GM12878 (cell line): ENCODE results near the gene AHCYL2. TPM values are rescaled to one million over a fixed set of nuclear protein-coding genes. Genes with fewer than 3 reads are reported as not detected.

Source experiments
- ATAC-seq: fragments of 200-7000 bp; cut with Tn5 transposase; 3 replicates; pipeline ENCODE4 v1.9.1; 2020; ENCODE audit warnings: mild to moderate bottlenecking, moderate library complexity
- BruUV-seq: library from RNA; stranded (reverse); fragments of 400-500 nt; replicated peaks from 2 replicates; lab custom pipeline; 2021; lab: Mats Ljungman, UMichigan
- CTCF ChIA-PET: fragments of 300-600 bp; sonication (Branson Sonifier 250); formaldehyde crosslinking; extraction: SDS; loops from one replicate; lab custom pipeline; 2021; ENCODE audit warnings: inconsistent platforms; lab: Yijun Ruan, JAX
- POLR2A ChIA-PET: fragments of 350-600 bp; formaldehyde crosslinking; extraction: SDS; loops from one replicate; lab custom pipeline; 2021; ENCODE audit warnings: inconsistent platforms; lab: Charles Lee
- RAD21 ChIA-PET: fragments of 300-600 bp; sonication (Branson Sonifier 250); formaldehyde crosslinking; loops from one replicate; lab custom pipeline; 2023; ENCODE audit warnings: antibody characterized with exemption; ENCODE audit not compliant: unreplicated experiment; lab: Charles Lee
- SMC1A ChIA-PET: fragments of 300-600 bp; sonication (Branson Sonifier 250); formaldehyde crosslinking; loops from one replicate; lab custom pipeline; 2023; ENCODE audit not compliant: unreplicated experiment, uncharacterized antibody; lab: Charles Lee
- DNase-seq: peaks from one replicate; pipeline ENCODE4 v3.0.0-alpha.2; 2011; ENCODE audit warnings: low read depth, low spot score
- FAIRE-seq: peaks from 3 replicates; lab custom pipeline; 2011; peaks lifted over from hg19 to GRCh38; lab: Jason Lieb, UNC
- H2AFZ ChIP-seq: 2 replicates; pipeline ENCODE4 v1.6.0; 2011; ENCODE audit warnings: low read depth, low read length, control low read depth; ENCODE audit not compliant: control insufficient read depth
- H3K27ac ChIP-seq: 2 replicates; pipeline ENCODE4 v1.5.1; 2011; ENCODE audit warnings: control low read depth; ENCODE audit not compliant: control insufficient read depth, insufficient read depth
- H3K27me3 ChIP-seq, 2 experiments: replicated peaks in 1 of 2; 2 replicates each; pipeline versions ENCODE4 v1.6.0 to v1.6.1; 2011; ENCODE audit warnings: low read length in 1 of 2; ENCODE audit not compliant: control insufficient read depth in 2 of 2, insufficient read depth in 2 of 2
- H3K36me3 ChIP-seq, 2 experiments: 2 replicates each; pipeline ENCODE4 v1.5.1; 2011; ENCODE audit warnings: low read length in 1 of 2; ENCODE audit not compliant: control insufficient read depth in 2 of 2, insufficient read depth in 2 of 2
- H3K4me1 ChIP-seq: 2 replicates; pipeline ENCODE4 v1.6.1; 2011; ENCODE audit warnings: mild to moderate bottlenecking, low read length, moderate library complexity, mixed read lengths; ENCODE audit not compliant: control insufficient read depth, insufficient read depth
- H3K4me2 ChIP-seq: 2 replicates; pipeline ENCODE4 v1.6.0; 2011; ENCODE audit warnings: control low read depth; ENCODE audit not compliant: control insufficient read depth, insufficient read depth
- H3K4me3 ChIP-seq: fragments of 200-600 bp; sonication (generic); 2 replicates; pipeline ENCODE4 v1.5.1; 2016
- H3K79me2 ChIP-seq: 2 replicates; pipeline ENCODE4 v1.6.0; 2011; ENCODE audit warnings: low read length; ENCODE audit not compliant: control insufficient read depth, insufficient read depth
- H3K9ac ChIP-seq: 2 replicates; pipeline ENCODE4 v1.8.0; 2011; ENCODE audit warnings: low read length, control low read depth, mixed read lengths; ENCODE audit not compliant: control insufficient read depth, insufficient read depth
- H3K9me3 ChIP-seq: replicated peaks from 3 replicates; pipeline ENCODE4 v1.5.1; 2011; ENCODE audit warnings: mild to moderate bottlenecking, low read length; ENCODE audit not compliant: control insufficient read depth, insufficient read depth
- H4K20me1 ChIP-seq: 2 replicates; pipeline ENCODE4 v1.6.0; 2011; ENCODE audit not compliant: control insufficient read depth, insufficient read depth
- BHLHE40 ChIP-seq, 2 experiments: fragments of 450-650 bp in 1 of 2; IDR thresholded peaks; 2 replicates each; pipeline ENCODE4 v1.6.1; 2011 to 2017; ENCODE audit warnings: low read depth in 2 of 2, borderline replicate concordance in 1 of 2, improper control_type of control experiment in 1 of 2, low read length in 1 of 2, mild to moderate bottlenecking in 1 of 2
- CREB1 ChIP-seq: IDR thresholded peaks from 2 replicates; pipeline ENCODE4 v1.6.1; 2012; ENCODE audit warnings: low read depth, mild to moderate bottlenecking, inconsistent platforms
- EGR1 ChIP-seq, 2 experiments: IDR thresholded peaks; 1 replicate in 1 of 2; 2 replicates in 1 of 2; pipeline ENCODE4 v1.6.1; 2011 to 2012; ENCODE audit warnings: low read depth in 2 of 2, low read length in 2 of 2, borderline replicate concordance in 1 of 2, mild to moderate bottlenecking in 1 of 2, moderate library complexity in 1 of 2
- MEF2B ChIP-seq: fragments of 450-650 bp; IDR thresholded peaks from 2 replicates; pipeline ENCODE4 v1.6.1; 2018; ENCODE audit warnings: mild to moderate bottlenecking, moderate library complexity; ENCODE audit not compliant: partially characterized antibody, poor library complexity, severe bottlenecking
- MTA3 ChIP-seq: IDR thresholded peaks from 2 replicates; pipeline ENCODE4 v1.6.1; 2012; ENCODE audit warnings: low read length, inconsistent platforms, borderline replicate concordance
- SPI1 ChIP-seq: IDR thresholded peaks from 2 replicates; pipeline ENCODE4 v1.6.1; 2011; ENCODE audit warnings: low read depth, mild to moderate bottlenecking, low read length, moderate library complexity, borderline replicate concordance; ENCODE audit not compliant: insufficient read depth
- SREBF1 ChIP-seq: IDR thresholded peaks from 2 replicates; pipeline ENCODE4 v1.6.1; 2012; ENCODE audit warnings: mild to moderate bottlenecking, low read length
- WGBS: methylation state at CpG from one replicate; pipeline ENCODE4 v1.1.6; 2016; ENCODE audit warnings: low lambda C conversion rate; ENCODE audit not compliant: insufficient replicate concordance, insufficient coverage; ENCODE audit errors: missing lambda C conversion rate; 5-methylcytosine and 5-hydroxymethylcytosine counted together
- in situ Hi-C: fragments of 300-500 bp; cut with MboI; formaldehyde crosslinking; loops from 9 replicates; pipeline ENCODE4 v1.14.3; 2018; ENCODE audit warnings: mixed read lengths
- intact Hi-C: fragments of 100-400 bp; cut with micrococcal nuclease; formaldehyde crosslinking; loops from one replicate; pipeline ENCODE4 v1.14.2; 2022; ENCODE audit not compliant: unreplicated experiment
- polyA plus RNA-seq, 11 experiments: library from polyadenylated mRNA; depleted of rRNA in 4 of 11; unstranded in 6 of 11; stranded (reverse) in 5 of 11; fragments of >200 nt; fragmentation: Nextera tagmentation in 4 of 11; fragmentation: Illumina TruSeq in 1 of 11; extraction: Ambion mirVana in 4 of 11; extraction: Trizol in 1 of 11; gene quantifications; 1 replicate in 1 of 11; 2 replicates in 10 of 11; pipeline versions ENCODE4 v1.2.1 to v1.2.3, GENCODE V29; 2011 to 2016; ENCODE audit warnings: inconsistent platforms in 2 of 11, missing spikeins in 2 of 11, low read depth in 1 of 11
- total RNA-seq, 4 experiments: library from RNA; depleted of rRNA in 3 of 4; stranded (reverse); fragments of >200 nt in 3 of 4; fragmentation: Illumina TruSeq in 1 of 4; extraction: Trizol in 1 of 4; gene quantifications; 2 replicates each; pipeline versions ENCODE4 v1.2.1 to v1.2.3, GENCODE V29; 2013 to 2021
- TF ChIP-seq, protein P1 (sequence below): IDR thresholded peaks from 2 replicates; pipeline ENCODE4 v1.6.1; 2011; ENCODE audit warnings: borderline replicate concordance, low read depth, mild to moderate bottlenecking, moderate library complexity, mixed read lengths, low read length; ENCODE audit not compliant: insufficient read depth; ENCODE audit errors: extremely low read length
- TF ChIP-seq, protein P2 (sequence below): fragments of 450-650 bp; IDR thresholded peaks from 2 replicates; pipeline ENCODE4 v1.6.1; 2018; ENCODE audit warnings: mild to moderate bottlenecking, low read depth, moderate library complexity; ENCODE audit not compliant: partially characterized antibody
- TF ChIP-seq, protein P3 (sequence below): fragments of 450-650 bp; IDR thresholded peaks from 2 replicates; pipeline ENCODE4 v1.6.1; 2017; ENCODE audit warnings: low read depth, mild to moderate bottlenecking, moderate library complexity
- TF ChIP-seq, protein P4 (sequence below): fragments of 450-650 bp; formaldehyde crosslinking; IDR thresholded peaks from 2 replicates; pipeline ENCODE4 v1.5.0; 2022; ENCODE audit warnings: mild to moderate bottlenecking, missing genetic modification characterization

Gene AHCYL2
- total and polyA plus RNA-seq, 10 of the 15 experiments (the other 5 are each of a cell fraction or from before 2014, with no cell fraction given) = 1.7 to 29.1 (median 5.4) TPM

DNA sequence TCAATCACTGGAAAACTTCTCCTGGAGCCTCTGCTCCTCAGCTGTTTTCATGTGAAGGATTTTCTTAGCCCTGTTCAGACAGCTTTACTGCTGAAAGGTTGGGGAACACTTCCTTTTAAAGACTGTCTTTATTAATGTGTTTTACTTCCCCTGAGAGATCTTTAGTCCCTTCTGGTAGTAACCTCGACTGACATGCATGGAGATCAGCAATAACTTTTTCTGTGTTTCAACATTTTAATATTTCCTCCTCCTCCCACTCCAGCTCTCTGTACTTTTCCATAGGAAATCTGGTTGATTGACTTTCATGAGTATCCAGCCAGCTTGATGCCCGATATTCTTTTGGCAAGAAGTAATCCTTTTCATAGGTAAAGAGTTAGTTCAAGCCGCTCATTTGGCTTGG lies 146.7 kb downstream of the AHCYL2 start:
- ChIA-PET SMC1A (interaction anchor here (0.6 to 18.3 kb wide), 25 partner anchors 7 to 639 kb away, joined by 3 to 451 read pairs (median 5); partner anchors contain the start of gene STRIP2), POLR2A (interaction anchor here (0.5 to 2.0 kb wide), 5 partner anchors 18 to 1954 kb away, joined by 3 to 14 read pairs (median 5); no protein-coding TSS in a partner anchor), CTCF (interaction anchor here (1.2 to 16.9 kb wide), 24 partner anchors 7 to 272 kb away, joined by 3 to 561 read pairs (median 8); partner anchors contain the start of genes NRF1 and STRIP2), RAD21 (interaction anchor here (1.0 to 16.7 kb wide), 15 partner anchors 8 to 639 kb away, joined by 3 to 333 read pairs (median 7); partner anchors contain the start of genes AHCYL2 and STRIP2)
- Histone ChIP-seq H3K9ac (no peak overlapping the region), H2AFZ (peak overlapping the region; percentile 70), H3K27ac (no peak overlapping the region), H3K9me3 (no peaks in the 10 kb centered on the region), H3K79me2 (no peaks in the 10 kb centered on the region; the same call in 1 of the 2 replicates), H4K20me1 (no peaks in the 10 kb centered on the region), H3K4me3 (no peak overlapping the region; the same call in 1 of the 2 replicates), H3K36me3 (no peaks in the 10 kb centered on the region), H3K4me1 (peaks cover 10% of the 10 kb centered on the region; the same call in 1 of the 2 replicates), H3K27me3 (no peaks in the 10 kb centered on the region), H3K4me2 (0 out of 2 replicates have a peak overlapping the region, but pooled peaks have one; percentile 1)
- FAIRE-seq (peak; percentile 44), ATAC-seq (no peak), DNase-seq (no peak)
- in situ Hi-C loops (no loop called here), intact Hi-C loops (no loop called here)
- BruUV-seq = no TSS peak
- WGBS = 36% methylated on average over 3 of the region's 3 CpGs
- TF ChIP-seq, protein P1, sequence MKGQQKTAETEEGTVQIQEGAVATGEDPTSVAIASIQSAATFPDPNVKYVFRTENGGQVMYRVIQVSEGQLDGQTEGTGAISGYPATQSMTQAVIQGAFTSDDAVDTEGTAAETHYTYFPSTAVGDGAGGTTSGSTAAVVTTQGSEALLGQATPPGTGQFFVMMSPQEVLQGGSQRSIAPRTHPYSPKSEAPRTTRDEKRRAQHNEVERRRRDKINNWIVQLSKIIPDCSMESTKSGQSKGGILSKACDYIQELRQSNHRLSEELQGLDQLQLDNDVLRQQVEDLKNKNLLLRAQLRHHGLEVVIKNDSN = no peak
- TF ChIP-seq SPI1 (peak; percentile 50; the same call in 1 of the 2 replicates), MTA3 (no peak), EGR1 (IDR thresholded peaks at IDR 0.05; ENCODE audit: borderline replicate concordance in 1 of 2, low read depth in 2 of 2, low read length in 2 of 2) (no peak), CREB1 (no peak), SREBF1 (no peak), MEF2B (peak; percentile 47), BHLHE40 (IDR thresholded peaks at IDR 0.05; ENCODE audit: borderline replicate concordance in 1 of 2, low read depth in 2 of 2, low read length in 1 of 2) (no peak)
- TF ChIP-seq, protein P2, sequence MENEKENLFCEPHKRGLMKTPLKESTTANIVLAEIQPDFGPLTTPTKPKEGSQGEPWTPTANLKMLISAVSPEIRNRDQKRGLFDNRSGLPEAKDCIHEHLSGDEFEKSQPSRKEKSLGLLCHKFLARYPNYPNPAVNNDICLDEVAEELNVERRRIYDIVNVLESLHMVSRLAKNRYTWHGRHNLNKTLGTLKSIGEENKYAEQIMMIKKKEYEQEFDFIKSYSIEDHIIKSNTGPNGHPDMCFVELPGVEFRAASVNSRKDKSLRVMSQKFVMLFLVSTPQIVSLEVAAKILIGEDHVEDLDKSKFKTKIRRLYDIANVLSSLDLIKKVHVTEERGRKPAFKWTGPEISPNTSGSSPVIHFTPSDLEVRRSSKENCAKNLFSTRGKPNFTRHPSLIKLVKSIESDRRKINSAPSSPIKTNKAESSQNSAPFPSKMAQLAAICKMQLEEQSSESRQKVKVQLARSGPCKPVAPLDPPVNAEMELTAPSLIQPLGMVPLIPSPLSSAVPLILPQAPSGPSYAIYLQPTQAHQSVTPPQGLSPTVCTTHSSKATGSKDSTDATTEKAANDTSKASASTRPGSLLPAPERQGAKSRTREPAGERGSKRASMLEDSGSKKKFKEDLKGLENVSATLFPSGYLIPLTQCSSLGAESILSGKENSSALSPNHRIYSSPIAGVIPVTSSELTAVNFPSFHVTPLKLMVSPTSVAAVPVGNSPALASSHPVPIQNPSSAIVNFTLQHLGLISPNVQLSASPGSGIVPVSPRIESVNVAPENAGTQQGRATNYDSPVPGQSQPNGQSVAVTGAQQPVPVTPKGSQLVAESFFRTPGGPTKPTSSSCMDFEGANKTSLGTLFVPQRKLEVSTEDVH = no peak
- TF ChIP-seq, protein P3, sequence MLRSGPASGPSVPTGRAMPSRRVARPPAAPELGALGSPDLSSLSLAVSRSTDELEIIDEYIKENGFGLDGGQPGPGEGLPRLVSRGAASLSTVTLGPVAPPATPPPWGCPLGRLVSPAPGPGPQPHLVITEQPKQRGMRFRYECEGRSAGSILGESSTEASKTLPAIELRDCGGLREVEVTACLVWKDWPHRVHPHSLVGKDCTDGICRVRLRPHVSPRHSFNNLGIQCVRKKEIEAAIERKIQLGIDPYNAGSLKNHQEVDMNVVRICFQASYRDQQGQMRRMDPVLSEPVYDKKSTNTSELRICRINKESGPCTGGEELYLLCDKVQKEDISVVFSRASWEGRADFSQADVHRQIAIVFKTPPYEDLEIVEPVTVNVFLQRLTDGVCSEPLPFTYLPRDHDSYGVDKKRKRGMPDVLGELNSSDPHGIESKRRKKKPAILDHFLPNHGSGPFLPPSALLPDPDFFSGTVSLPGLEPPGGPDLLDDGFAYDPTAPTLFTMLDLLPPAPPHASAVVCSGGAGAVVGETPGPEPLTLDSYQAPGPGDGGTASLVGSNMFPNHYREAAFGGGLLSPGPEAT = no peak
- TF ChIP-seq, protein P4, sequence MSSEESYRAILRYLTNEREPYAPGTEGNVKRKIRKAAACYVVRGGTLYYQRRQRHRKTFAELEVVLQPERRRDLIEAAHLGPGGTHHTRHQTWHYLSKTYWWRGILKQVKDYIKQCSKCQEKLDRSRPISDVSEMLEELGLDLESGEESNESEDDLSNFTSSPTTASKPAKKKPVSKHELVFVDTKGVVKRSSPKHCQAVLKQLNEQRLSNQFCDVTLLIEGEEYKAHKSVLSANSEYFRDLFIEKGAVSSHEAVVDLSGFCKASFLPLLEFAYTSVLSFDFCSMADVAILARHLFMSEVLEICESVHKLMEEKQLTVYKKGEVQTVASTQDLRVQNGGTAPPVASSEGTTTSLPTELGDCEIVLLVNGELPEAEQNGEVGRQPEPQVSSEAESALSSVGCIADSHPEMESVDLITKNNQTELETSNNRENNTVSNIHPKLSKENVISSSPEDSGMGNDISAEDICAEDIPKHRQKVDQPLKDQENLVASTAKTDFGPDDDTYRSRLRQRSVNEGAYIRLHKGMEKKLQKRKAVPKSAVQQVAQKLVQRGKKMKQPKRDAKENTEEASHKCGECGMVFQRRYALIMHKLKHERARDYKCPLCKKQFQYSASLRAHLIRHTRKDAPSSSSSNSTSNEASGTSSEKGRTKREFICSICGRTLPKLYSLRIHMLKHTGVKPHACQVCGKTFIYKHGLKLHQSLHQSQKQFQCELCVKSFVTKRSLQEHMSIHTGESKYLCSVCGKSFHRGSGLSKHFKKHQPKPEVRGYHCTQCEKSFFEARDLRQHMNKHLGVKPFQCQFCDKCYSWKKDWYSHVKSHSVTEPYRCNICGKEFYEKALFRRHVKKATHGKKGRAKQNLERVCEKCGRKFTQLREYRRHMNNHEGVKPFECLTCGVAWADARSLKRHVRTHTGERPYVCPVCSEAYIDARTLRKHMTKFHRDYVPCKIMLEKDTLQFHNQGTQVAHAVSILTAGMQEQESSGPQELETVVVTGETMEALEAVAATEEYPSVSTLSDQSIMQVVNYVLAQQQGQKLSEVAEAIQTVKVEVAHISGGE (CRISPR knock-in tag) = no peak
